Trophoblast cell (in vitro differentiated cells and primary cell): ENCODE measurements around the gene RDH14.

Experiments used
- DNase-seq, 2 donors: peaks; one replicate each; pipeline ENCODE4 v3.0.0-alpha.2; 2016
- H2AFZ ChIP-seq: 2 replicates; pipeline ENCODE4 v1.6.1; 2013; ENCODE audit warnings: low read length, moderate library complexity, mild to moderate bottlenecking; ENCODE audit not compliant: insufficient read depth, poor library complexity
- H2AK5ac ChIP-seq: 2 replicates; pipeline ENCODE4 v1.6.1; 2013; ENCODE audit warnings: mild to moderate bottlenecking, low read length
- H2BK120ac ChIP-seq: 2 replicates; pipeline ENCODE4 v1.6.1; 2013; ENCODE audit warnings: low read length, mild to moderate bottlenecking, moderate library complexity; ENCODE audit not compliant: insufficient read depth, poor library complexity
- H2BK12ac ChIP-seq: 2 replicates; pipeline ENCODE4 v1.6.1; 2013; ENCODE audit warnings: mild to moderate bottlenecking, low read length, moderate library complexity
- H2BK5ac ChIP-seq: 2 replicates; pipeline ENCODE4 v1.6.1; 2013; ENCODE audit warnings: low read length, low read depth, moderate library complexity, mild to moderate bottlenecking; ENCODE audit not compliant: poor library complexity
- H3K14ac ChIP-seq: 2 replicates; pipeline ENCODE4 v1.6.1; 2013; ENCODE audit warnings: mild to moderate bottlenecking, low read length
- H3K18ac ChIP-seq: 2 replicates; pipeline ENCODE4 v1.6.1; 2013; ENCODE audit warnings: mild to moderate bottlenecking, low read length
- H3K23ac ChIP-seq: 2 replicates; pipeline ENCODE4 v1.6.1; 2013; ENCODE audit warnings: low read length
- H3K27ac ChIP-seq: 2 replicates; pipeline ENCODE4 v1.5.1; 2013; ENCODE audit warnings: low read depth, mild to moderate bottlenecking, inconsistent platforms, low read length, moderate library complexity
- H3K27me3 ChIP-seq: 2 replicates; pipeline ENCODE4 v1.6.1; 2013; ENCODE audit warnings: inconsistent platforms, mild to moderate bottlenecking, low read length, moderate library complexity; ENCODE audit not compliant: insufficient read depth
- H3K36me3 ChIP-seq, 2 experiments: 1 replicate in 1 of 2; 2 replicates in 1 of 2; pipeline ENCODE4 v1.6.1; 2013; ENCODE audit warnings: low read length in 2 of 2, mild to moderate bottlenecking in 2 of 2, moderate library complexity in 1 of 2; ENCODE audit not compliant: insufficient read depth in 2 of 2, control insufficient read depth in 1 of 2
- H3K4ac ChIP-seq: 2 replicates; pipeline ENCODE4 v1.6.1; 2013; ENCODE audit warnings: low read depth, mild to moderate bottlenecking, low read length, moderate library complexity
- H3K4me1 ChIP-seq, 2 experiments: 1 replicate in 1 of 2; 2 replicates in 1 of 2; pipeline ENCODE4 v1.6.1; 2013; ENCODE audit warnings: low read length in 2 of 2, mild to moderate bottlenecking in 2 of 2, moderate library complexity in 1 of 2; ENCODE audit not compliant: insufficient read depth in 2 of 2, control insufficient read depth in 1 of 2
- H3K4me2 ChIP-seq: 2 replicates; pipeline ENCODE4 v1.6.1; 2013; ENCODE audit warnings: inconsistent platforms, mild to moderate bottlenecking, low read length, moderate library complexity
- H3K4me3 ChIP-seq: 2 replicates; pipeline ENCODE4 v1.5.1; 2013; ENCODE audit warnings: mild to moderate bottlenecking, low read depth, low read length, inconsistent platforms
- H3K79me1 ChIP-seq: one replicate; pipeline ENCODE4 v1.6.1; 2013; ENCODE audit warnings: low read length
- H3K79me2 ChIP-seq: 2 replicates; pipeline ENCODE4 v1.6.1; 2013; ENCODE audit warnings: low read length, mild to moderate bottlenecking; ENCODE audit not compliant: control insufficient read depth, insufficient read depth, poor library complexity
- H3K9ac ChIP-seq: 2 replicates; pipeline ENCODE4 v1.6.1; 2013; ENCODE audit warnings: mild to moderate bottlenecking, low read length
- H3K9me3 ChIP-seq: 2 replicates; pipeline ENCODE4 v1.6.1; 2013; ENCODE audit warnings: low read depth, mild to moderate bottlenecking, control low read depth, inconsistent platforms, low read length; ENCODE audit not compliant: insufficient read depth
- H4K12ac ChIP-seq: 2 replicates; pipeline ENCODE4 v1.6.1; 2013; ENCODE audit warnings: low read depth, mild to moderate bottlenecking, low read length, moderate library complexity
- H4K8ac ChIP-seq: 2 replicates; pipeline ENCODE4 v1.6.1; 2013; ENCODE audit warnings: low read depth, mild to moderate bottlenecking, low read length, moderate library complexity
- H4K91ac ChIP-seq: one replicate; pipeline ENCODE4 v1.6.1; 2013; ENCODE audit warnings: low read depth, mild to moderate bottlenecking, low read length, moderate library complexity
- WGBS: extraction: QIAGEN DNeasy Blood & Tissue Kit; methylation state at CpG from one replicate; pipeline ENCODE4 v1.1.7; 2013; ENCODE audit warnings: missing lambda C conversion rate; ENCODE audit not compliant: insufficient read length, insufficient coverage; ENCODE audit errors: extremely low coverage; 5-methylcytosine and 5-hydroxymethylcytosine counted together

Gene RDH14

GRCh38 chr2:18551169-18551568 is 9.3 kb downstream of the RDH14 start:
- no peak for DNase-seq
- Histone ChIP-seq H4K91ac (no peak overlapping the region), H2BK120ac (no peak overlapping the region), H3K27me3 (no peaks in the 10 kb centered on the region), H2AFZ (no peak overlapping the region), H3K36me3 (peaks cover 0 to 6% of the 10 kb centered on the region in 2 experiments), H2BK5ac (no peak overlapping the region), H3K14ac (no peak overlapping the region), H4K8ac (no peak overlapping the region), H3K4me1 (no peaks in the 10 kb centered on the region), H4K12ac (no peak overlapping the region), H3K79me1 (no peaks in the 10 kb centered on the region), H3K23ac (no peak overlapping the region), H3K4me3 (no peak overlapping the region), H3K79me2 (no peaks in the 10 kb centered on the region), H2AK5ac (no peak overlapping the region), H3K9ac (no peak overlapping the region), H3K4me2 (no peak overlapping the region), H3K4ac (no peak overlapping the region), H3K27ac (no peak overlapping the region), H2BK12ac (no peak overlapping the region), H3K18ac (no peak overlapping the region), H3K9me3 (no peaks in the 10 kb centered on the region)
- WGBS = no CpG with 5 or more reads among the region's 1 CpG

- H4K91ac ChIP-seq = no peak overlapping the region
- H4K8ac ChIP-seq = no peak overlapping the region
- no peaks in the 10 kb centered on the region for H3K27me3 ChIP-seq
- no peak overlapping the region for H3K18ac ChIP-seq
- no peak overlapping the region for H3K23ac ChIP-seq
- H2BK5ac ChIP-seq = no peak overlapping the region
- DNase-seq = no peak
- H3K9ac ChIP-seq = no peak overlapping the region
- H3K36me3 ChIP-seq = peaks cover 0 to 5% of the 10 kb centered on the region in 2 experiments
- H3K79me1 ChIP-seq = no peaks in the 10 kb centered on the region
- H2BK12ac ChIP-seq = no peak overlapping the region
- no peak overlapping the region for H2BK120ac ChIP-seq
- H4K12ac ChIP-seq = no peak overlapping the region
- no peak overlapping the region for H3K27ac ChIP-seq
- H3K14ac ChIP-seq = no peak overlapping the region
- H3K4me3 ChIP-seq = no peak overlapping the region
- H3K4ac ChIP-seq = no peak overlapping the region
- H3K79me2 ChIP-seq = no peaks in the 10 kb centered on the region
- H3K9me3 ChIP-seq = no peaks in the 10 kb centered on the region
- H2AFZ ChIP-seq = no peak overlapping the region
- no peaks in the 10 kb centered on the region for H3K4me1 ChIP-seq
- WGBS = no CpG with 5 or more reads among the region's 2 CpGs
- no peak overlapping the region for H2AK5ac ChIP-seq
- H3K4me2 ChIP-seq = no peak overlapping the region
These were observed 10.0 kb downstream of the RDH14 start for GRCh38 chr2:18550433-18550832.

GRCh38 chr2:18549083-18549482 is 11.4 kb downstream of the RDH14 start:
- no peak overlapping the region for H2BK12ac ChIP-seq
- H3K27ac ChIP-seq = no peak overlapping the region
- no peaks in the 10 kb centered on the region for H3K79me2 ChIP-seq
- H3K4ac ChIP-seq = no peak overlapping the region
- no peaks in the 10 kb centered on the region for H3K4me1 ChIP-seq
- H3K18ac ChIP-seq = no peak overlapping the region
- no peak overlapping the region for H4K12ac ChIP-seq
- no peak overlapping the region for H3K4me3 ChIP-seq
- H3K27me3 ChIP-seq = no peaks in the 10 kb centered on the region
- H2AK5ac ChIP-seq = no peak overlapping the region
- no peak overlapping the region for H2BK120ac ChIP-seq
- H3K9me3 ChIP-seq = no peaks in the 10 kb centered on the region
- no peak overlapping the region for H3K9ac ChIP-seq
- no peak overlapping the region for H3K4me2 ChIP-seq
- DNase-seq = no peak
- H4K91ac ChIP-seq = no peak overlapping the region
- H3K14ac ChIP-seq = no peak overlapping the region
- H3K79me1 ChIP-seq = no peaks in the 10 kb centered on the region
- H2BK5ac ChIP-seq = no peak overlapping the region
- H4K8ac ChIP-seq = no peak overlapping the region
- no peaks in the 10 kb centered on the region for H3K36me3 ChIP-seq
- H3K23ac ChIP-seq = no peak overlapping the region
- WGBS = no CpG with 5 or more reads among the region's 2 CpGs
- H2AFZ ChIP-seq = no peak overlapping the region

GRCh38 chr2:18548621-18549020 is 11.8 kb downstream of the RDH14 start:
- Histone ChIP-seq H3K27ac (no peak overlapping the region), H2AK5ac (no peak overlapping the region), H3K79me2 (no peaks in the 10 kb centered on the region), H3K79me1 (no peaks in the 10 kb centered on the region), H2BK12ac (no peak overlapping the region), H3K27me3 (no peaks in the 10 kb centered on the region), H3K23ac (no peak overlapping the region), H2BK5ac (no peak overlapping the region), H2AFZ (no peak overlapping the region), H3K4ac (no peak overlapping the region), H4K12ac (no peak overlapping the region), H3K9me3 (no peaks in the 10 kb centered on the region), H3K4me1 (no peaks in the 10 kb centered on the region), H2BK120ac (no peak overlapping the region), H3K36me3 (no peaks in the 10 kb centered on the region), H3K9ac (no peak overlapping the region), H3K18ac (no peak overlapping the region), H3K4me2 (no peak overlapping the region), H4K8ac (no peak overlapping the region), H4K91ac (no peak overlapping the region), H3K4me3 (no peak overlapping the region), H3K14ac (no peak overlapping the region)
- DNase-seq = no peak
- WGBS = no CpG with 5 or more reads among the region's 1 CpG
